ENCODE results near the gene EDA.

DNA sequence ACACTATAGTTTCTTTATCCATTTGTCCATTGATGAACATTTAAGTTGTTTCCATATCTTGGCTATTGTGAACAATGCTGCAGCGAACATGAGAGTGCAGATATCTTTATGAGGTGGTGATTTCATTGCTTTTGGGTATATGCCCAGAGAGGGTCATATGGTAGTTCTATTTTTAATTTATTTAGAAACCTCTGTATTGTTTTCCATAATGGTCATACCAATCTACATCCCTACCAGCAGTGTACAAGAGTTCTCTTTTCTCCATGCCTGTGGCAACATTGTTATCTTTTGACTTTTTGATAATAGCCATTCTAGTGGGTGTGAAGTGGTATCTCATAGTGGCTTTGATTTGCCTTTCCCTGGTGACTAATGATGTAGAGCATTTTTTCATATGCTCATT, 48.8 kb downstream of the EDA start:
- TF ChIP-seq, protein P1, sequence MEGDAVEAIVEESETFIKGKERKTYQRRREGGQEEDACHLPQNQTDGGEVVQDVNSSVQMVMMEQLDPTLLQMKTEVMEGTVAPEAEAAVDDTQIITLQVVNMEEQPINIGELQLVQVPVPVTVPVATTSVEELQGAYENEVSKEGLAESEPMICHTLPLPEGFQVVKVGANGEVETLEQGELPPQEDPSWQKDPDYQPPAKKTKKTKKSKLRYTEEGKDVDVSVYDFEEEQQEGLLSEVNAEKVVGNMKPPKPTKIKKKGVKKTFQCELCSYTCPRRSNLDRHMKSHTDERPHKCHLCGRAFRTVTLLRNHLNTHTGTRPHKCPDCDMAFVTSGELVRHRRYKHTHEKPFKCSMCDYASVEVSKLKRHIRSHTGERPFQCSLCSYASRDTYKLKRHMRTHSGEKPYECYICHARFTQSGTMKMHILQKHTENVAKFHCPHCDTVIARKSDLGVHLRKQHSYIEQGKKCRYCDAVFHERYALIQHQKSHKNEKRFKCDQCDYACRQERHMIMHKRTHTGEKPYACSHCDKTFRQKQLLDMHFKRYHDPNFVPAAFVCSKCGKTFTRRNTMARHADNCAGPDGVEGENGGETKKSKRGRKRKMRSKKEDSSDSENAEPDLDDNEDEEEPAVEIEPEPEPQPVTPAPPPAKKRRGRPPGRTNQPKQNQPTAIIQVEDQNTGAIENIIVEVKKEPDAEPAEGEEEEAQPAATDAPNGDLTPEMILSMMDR (conservative IDR thresholded peaks at IDR 0.05; ENCODE audit: low read length), result no peak
- TF ChIP-seq EZH2phosphoT487 (IDR thresholded peaks at IDR 0.05; ENCODE audit: borderline replicate concordance), result no peak

Data from Loucy (cell line).